ENCODE measurements around the gene RBP4. TPM values are rescaled to one million over a fixed set of nuclear protein-coding genes. Genes with fewer than 3 reads are reported as not detected.

RBP4 gene
- total and polyA plus RNA-seq, 12 donors = 0.66 to 224 (median 10.2) TPM; not detected in 1

- no peaks in the 10 kb centered on the region for H3K4me1 ChIP-seq (replicated peaks in 1 of 2)
- WGBS, 4 donors = 62 to 74% (median 64%) methylated on average over 3 to 7 of the region's 7 CpGs
- no peak for TF ChIP-seq CTCF (IDR thresholded peaks at IDR 0.05)
- TF ChIP-seq POLR2A (IDR thresholded peaks at IDR 0.05) = no peak
- H3K9me3 ChIP-seq (replicated peaks in 1 of 3) = no peaks in the 10 kb centered on the region
- intact Hi-C loops (cut with DNase I) = no loop called here
- DNase-seq = no peak
- no peak overlapping the region for H3K27ac ChIP-seq
- H3K27me3 ChIP-seq = no peaks in the 10 kb centered on the region
- H3K36me3 ChIP-seq (replicated peaks in 1 of 2) = no peaks in the 10 kb centered on the region
- no peak overlapping the region for H3K4me3 ChIP-seq
These were observed 28.7 kb upstream of the RBP4 start for GRCh38 chr10:93629647-93630305.

- TF ChIP-seq POLR2A (IDR thresholded peaks at IDR 0.05) = no peak
- H3K36me3 ChIP-seq (replicated peaks in 1 of 2) = no peaks in the 10 kb centered on the region
- intact Hi-C loops (cut with DNase I) = no loop called here
- DNase-seq = no peak
- H3K4me1 ChIP-seq (replicated peaks in 1 of 2) = no peaks in the 10 kb centered on the region
- WGBS, 4 donors = 87 to 94% (median 92%) methylated on average over 4 of the region's 4 CpGs
- H3K27ac ChIP-seq = no peak overlapping the region
- H3K9me3 ChIP-seq (replicated peaks in 1 of 3) = no peaks in the 10 kb centered on the region
- no peaks in the 10 kb centered on the region for H3K27me3 ChIP-seq
- no peak overlapping the region for H3K4me3 ChIP-seq
These were observed 27.8 kb upstream of the RBP4 start for GRCh38 chr10:93628858-93629257.

- TF ChIP-seq POLR2A (IDR thresholded peaks at IDR 0.05) = no peak
- no peak for TF ChIP-seq CTCF (IDR thresholded peaks at IDR 0.05)
- Histone ChIP-seq H3K27me3 (no peaks in the 10 kb centered on the region), H3K4me3 (no peak overlapping the region), H3K9me3 (replicated peaks in 1 of 3) (no peaks in the 10 kb centered on the region), H3K27ac (no peak overlapping the region), H3K4me1 (replicated peaks in 1 of 2) (no peaks in the 10 kb centered on the region), H3K36me3 (replicated peaks in 1 of 2) (no peaks in the 10 kb centered on the region)
- intact Hi-C loops (cut with DNase I) = no loop called here
- no peak for DNase-seq
- 67 to 92% (median 86%) methylated on average over 1 of the region's 1 CpG for WGBS, 4 donors
These were observed 21.9 kb upstream of the RBP4 start for GRCh38 chr10:93622942-93623341.

GRCh38 chr10:93620925-93621324 is 19.9 kb upstream of the RBP4 start:
- Histone ChIP-seq H3K4me1 (replicated peaks in 1 of 2) (no peaks in the 10 kb centered on the region), H3K9me3 (replicated peaks in 1 of 3) (no peaks in the 10 kb centered on the region), H3K36me3 (replicated peaks in 1 of 2) (no peaks in the 10 kb centered on the region), H3K27me3 (no peaks in the 10 kb centered on the region), H3K4me3 (no peak overlapping the region), H3K27ac (no peak overlapping the region)
- intact Hi-C loops (cut with DNase I) = no loop called here
- DNase-seq = no peak
- 69 to 85% (median 77%) methylated on average over 7 of the region's 7 CpGs for WGBS, 4 donors
- TF ChIP-seq POLR2A (IDR thresholded peaks at IDR 0.05) (no peak), CTCF (IDR thresholded peaks at IDR 0.05) (no peak)

Measured in adrenal gland (tissue), 12 donors.